SU-DHL-6 (cell line): ENCODE data around the gene PPM1G.
A peak's percentile ranks its signal among the peaks of the same experiment; 100 is the strongest.

Source experiments
- H2AFZ ChIP-seq: fragments of 200-600 bp; sonication (generic); 2 replicates; pipeline ENCODE4 v1.6.1; 2014; ENCODE audit warnings: low read depth, mild to moderate bottlenecking, moderate library complexity, mixed read lengths, antibody characterized with exemption, low read length; ENCODE audit not compliant: severe bottlenecking
- H3F3A ChIP-seq: fragments of 200-600 bp; shearing (Covaris generic); 2 replicates; pipeline ENCODE4 v1.6.0; 2016; ENCODE audit warnings: antibody characterized with exemption, mild to moderate bottlenecking; ENCODE audit not compliant: insufficient read depth
- H3K27ac ChIP-seq: fragments of 200-600 bp; sonication (generic); 2 replicates; pipeline ENCODE4 v1.5.1; 2016; ENCODE audit warnings: low read depth, mild to moderate bottlenecking, low read length, moderate library complexity, mixed read lengths
- H3K27me3 ChIP-seq: fragments of 200-600 bp; sonication (generic), shearing (Covaris generic); 2 replicates; pipeline ENCODE4 v1.6.0; 2014; ENCODE audit warnings: mild to moderate bottlenecking, low read length
- H3K36me3 ChIP-seq: fragments of 200-600 bp; sonication (generic); 2 replicates; pipeline ENCODE4 v1.6.1; 2014; ENCODE audit warnings: mild to moderate bottlenecking, low read length, mixed read lengths
- H3K4me2 ChIP-seq: fragments of 300-600, 200-600 bp; shearing (Covaris generic), sonication (generic); 2 replicates; pipeline ENCODE4 v1.6.0; 2014; ENCODE audit warnings: low read length, low read depth, mild to moderate bottlenecking; ENCODE audit not compliant: poor library complexity, severe bottlenecking
- H3K4me3 ChIP-seq: fragments of 200-600 bp; sonication (generic); 2 replicates; pipeline ENCODE4 v1.5.1; 2014; ENCODE audit warnings: antibody characterized with exemption, low read length, mild to moderate bottlenecking, mixed read lengths; ENCODE audit not compliant: insufficient read depth, poor library complexity, severe bottlenecking
- H3K79me2 ChIP-seq: fragments of 200-600 bp; sonication (generic); 2 replicates; pipeline ENCODE4 v1.6.1; 2014; ENCODE audit warnings: mild to moderate bottlenecking, low read length, moderate library complexity; ENCODE audit not compliant: insufficient read depth
- H3K9ac ChIP-seq: fragments of 200-600 bp; sonication (generic); 2 replicates; pipeline ENCODE4 v1.7.0; 2014; ENCODE audit warnings: mild to moderate bottlenecking, low read length
- H3K9me2 ChIP-seq: fragments of 200-600 bp; sonication (generic); replicated peaks from 2 replicates; pipeline ENCODE4 v1.6.1; 2014; ENCODE audit warnings: low read length; ENCODE audit not compliant: insufficient read depth
- H3K9me3 ChIP-seq: fragments of 200-600 bp; sonication (generic); 2 replicates; pipeline ENCODE4 v1.6.1; 2014; ENCODE audit warnings: low read length, mixed read lengths; ENCODE audit not compliant: insufficient read depth
- H4K20me1 ChIP-seq: fragments of 200-600 bp; sonication (generic); 2 replicates; pipeline ENCODE4 v1.6.1; 2014; ENCODE audit warnings: low read depth, mild to moderate bottlenecking, antibody characterized with exemption, low read length, moderate library complexity, mixed read lengths
- EZH2phosphoT487 ChIP-seq: fragments of 200-600 bp; sonication (generic), shearing (Covaris generic); conservative IDR thresholded peaks from 2 replicates; pipeline ENCODE4 v1.6.1; 2018; ENCODE audit warnings: mild to moderate bottlenecking, antibody characterized with exemption, low read length, moderate library complexity, mixed read lengths
- TF ChIP-seq, protein P1 (sequence below): fragments of 200-600 bp; sonication (generic); IDR thresholded peaks from one replicate; pipeline ENCODE4 v1.5.1; 2017; ENCODE audit warnings: antibody characterized with exemption, mild to moderate bottlenecking, low read length, moderate library complexity; ENCODE audit not compliant: insufficient read depth, poor library complexity, severe bottlenecking

PPM1G gene

DNA sequence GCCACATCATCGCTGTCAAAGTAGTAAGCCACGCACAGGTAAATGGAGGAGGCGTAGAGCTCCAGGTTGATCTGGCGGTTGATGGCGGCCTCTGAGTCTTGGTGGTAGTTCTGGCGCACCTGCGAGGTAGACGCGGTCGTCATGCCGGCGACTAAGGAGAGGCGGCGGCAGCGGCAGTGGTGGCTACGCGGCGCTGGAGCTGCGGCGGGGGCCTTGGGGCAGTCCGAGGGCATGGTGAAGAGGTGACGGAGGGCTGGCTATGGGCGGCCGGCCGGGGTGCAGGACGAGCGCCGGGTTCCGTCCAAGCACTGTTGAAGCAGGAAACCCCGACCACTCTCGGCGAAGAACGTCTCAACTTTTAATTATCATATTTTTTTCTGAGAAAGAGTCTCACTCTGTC lies 16.2 kb downstream of the PPM1G start:
- Histone ChIP-seq H2AFZ (no peak overlapping the region), H3F3A (no peaks in the 10 kb centered on the region), H3K27me3 (no peaks in the 10 kb centered on the region), H4K20me1 (peaks cover 24% of the 10 kb centered on the region; the same call in 1 of the 2 replicates), H3K79me2 (peaks cover 96% of the 10 kb centered on the region), H3K9me2 (no peaks in the 10 kb centered on the region), H3K4me3 (no peak overlapping the region), H3K9ac (no peak overlapping the region), H3K4me2 (no peak overlapping the region), H3K9me3 (no peaks in the 10 kb centered on the region), H3K36me3 (no peaks in the 10 kb centered on the region), H3K27ac (no peak overlapping the region)
- TF ChIP-seq EZH2phosphoT487 = no peak
- TF ChIP-seq, protein P1, sequence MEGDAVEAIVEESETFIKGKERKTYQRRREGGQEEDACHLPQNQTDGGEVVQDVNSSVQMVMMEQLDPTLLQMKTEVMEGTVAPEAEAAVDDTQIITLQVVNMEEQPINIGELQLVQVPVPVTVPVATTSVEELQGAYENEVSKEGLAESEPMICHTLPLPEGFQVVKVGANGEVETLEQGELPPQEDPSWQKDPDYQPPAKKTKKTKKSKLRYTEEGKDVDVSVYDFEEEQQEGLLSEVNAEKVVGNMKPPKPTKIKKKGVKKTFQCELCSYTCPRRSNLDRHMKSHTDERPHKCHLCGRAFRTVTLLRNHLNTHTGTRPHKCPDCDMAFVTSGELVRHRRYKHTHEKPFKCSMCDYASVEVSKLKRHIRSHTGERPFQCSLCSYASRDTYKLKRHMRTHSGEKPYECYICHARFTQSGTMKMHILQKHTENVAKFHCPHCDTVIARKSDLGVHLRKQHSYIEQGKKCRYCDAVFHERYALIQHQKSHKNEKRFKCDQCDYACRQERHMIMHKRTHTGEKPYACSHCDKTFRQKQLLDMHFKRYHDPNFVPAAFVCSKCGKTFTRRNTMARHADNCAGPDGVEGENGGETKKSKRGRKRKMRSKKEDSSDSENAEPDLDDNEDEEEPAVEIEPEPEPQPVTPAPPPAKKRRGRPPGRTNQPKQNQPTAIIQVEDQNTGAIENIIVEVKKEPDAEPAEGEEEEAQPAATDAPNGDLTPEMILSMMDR = no peak

DNA sequence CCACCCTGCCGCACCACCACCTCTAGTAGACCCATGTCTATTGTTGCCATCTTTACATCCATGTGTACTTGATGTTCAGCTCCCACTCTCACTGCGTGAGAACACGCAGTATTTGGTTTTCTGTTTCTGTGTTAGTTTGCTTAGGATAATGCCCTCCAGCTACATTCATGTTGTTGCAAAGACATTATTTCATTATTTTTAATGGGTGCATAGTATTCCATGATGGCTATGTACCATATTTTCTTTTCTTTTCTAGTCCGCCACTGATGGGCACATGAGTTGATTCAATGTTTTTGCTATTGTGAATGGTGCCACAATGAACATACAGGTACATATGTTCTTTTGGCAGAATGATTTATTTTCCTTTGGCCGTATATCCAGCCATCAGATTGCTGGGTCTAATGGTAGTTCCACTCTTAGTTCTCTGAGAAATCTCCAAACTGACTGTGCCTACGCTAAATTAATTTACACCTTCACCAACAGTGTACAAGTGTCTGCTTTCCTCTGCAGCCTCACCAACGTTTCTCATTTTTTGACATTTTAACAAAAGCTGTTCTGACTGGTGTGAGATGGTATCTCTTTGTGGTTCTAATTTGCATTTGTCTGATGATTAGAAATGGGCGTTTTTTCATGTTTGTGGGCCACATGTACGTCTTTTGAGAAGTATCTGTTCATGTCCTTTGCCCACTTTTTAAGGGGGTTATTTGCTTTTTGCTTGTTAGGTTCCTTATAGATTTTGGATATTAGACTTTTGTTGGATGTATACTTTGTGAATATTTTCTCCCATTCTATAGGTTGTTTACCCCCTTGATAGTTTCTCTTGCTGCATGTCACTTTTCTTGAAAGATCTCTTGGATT lies 18.3 kb downstream of the PPM1G start:
- H3F3A ChIP-seq = no peaks in the 10 kb centered on the region
- peaks cover 16% of the 10 kb centered on the region; the same call in 1 of the 2 replicates for H4K20me1 ChIP-seq
- no peaks in the 10 kb centered on the region for H3K27me3 ChIP-seq
- TF ChIP-seq, protein P1 = no peak
- TF ChIP-seq EZH2phosphoT487 = no peak
- peaks cover 80% of the 10 kb centered on the region for H3K79me2 ChIP-seq
- no peak overlapping the region for H3K4me2 ChIP-seq
- no peaks in the 10 kb centered on the region for H3K9me2 ChIP-seq
- peaks cover 7% of the 10 kb centered on the region; the same call in 1 of the 2 replicates for H3K36me3 ChIP-seq
- H3K4me3 ChIP-seq = no peak overlapping the region
- H2AFZ ChIP-seq = no peak overlapping the region
- no peak overlapping the region for H3K9ac ChIP-seq
- no peaks in the 10 kb centered on the region for H3K9me3 ChIP-seq
- no peak overlapping the region for H3K27ac ChIP-seq

DNA sequence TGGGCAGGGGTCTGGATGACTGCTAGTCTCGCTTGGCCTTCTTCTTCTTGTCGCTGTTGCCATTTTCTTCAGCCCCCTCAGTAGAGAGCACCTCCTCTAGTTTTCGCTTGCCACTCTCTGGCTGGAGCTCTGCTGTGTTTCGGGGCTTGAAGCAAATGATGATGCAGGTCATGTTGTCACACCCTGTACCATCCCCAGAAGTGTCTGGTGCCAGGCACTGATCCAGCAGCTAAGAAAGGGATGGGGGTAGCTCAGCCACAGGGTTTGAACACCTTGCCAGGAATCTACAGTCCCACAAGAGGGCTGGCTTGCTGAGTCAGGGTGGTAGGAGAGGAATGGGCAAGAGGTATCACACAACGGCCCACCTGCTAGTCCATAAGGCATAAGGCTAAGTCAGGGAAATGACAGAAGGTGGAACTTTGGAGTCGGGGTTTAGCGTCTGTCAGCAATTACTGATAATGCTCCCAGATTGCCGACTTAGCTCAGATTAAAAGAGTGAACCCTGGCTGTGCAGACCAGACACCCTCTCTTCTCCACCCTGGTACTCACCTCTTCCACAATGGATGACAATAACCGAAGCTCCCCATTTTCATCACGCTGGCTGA lies 27.7 kb downstream of the PPM1G start:
- Histone ChIP-seq H3K79me2 (0 out of 2 replicates have a peak, but pooled peaks cover 7% of the 10 kb centered on the region), H3K27ac (peak overlapping the region; percentile 75), H3K36me3 (peaks cover 21% of the 10 kb centered on the region; the same call in 1 of the 2 replicates)

More for the DNA sequence above, 27.7 kb downstream of the PPM1G start:
- no peak overlapping the region for H2AFZ ChIP-seq
- no peaks in the 10 kb centered on the region for H3K27me3 ChIP-seq
- H3K9me3 ChIP-seq = no peaks in the 10 kb centered on the region
- no peaks in the 10 kb centered on the region for H4K20me1 ChIP-seq
- H3K4me2 ChIP-seq = no peak overlapping the region
- TF ChIP-seq EZH2phosphoT487 = no peak
- TF ChIP-seq, protein P1 = no peak
- no peak overlapping the region for H3K4me3 ChIP-seq
- H3K9me2 ChIP-seq = no peaks in the 10 kb centered on the region
- H3F3A ChIP-seq = peaks cover 30% of the 10 kb centered on the region
- H3K9ac ChIP-seq = no peak overlapping the region
